K562 (cell line): ENCODE data around the gene UCN. TPM values are rescaled to one million over a fixed set of nuclear protein-coding genes. Genes with fewer than 3 reads are reported as not detected.

Experiments
- DMBX1 ChIP-seq: fragments of 250-450 bp; sonication (Bioruptor Pico); IDR thresholded peaks from 2 replicates; pipeline ENCODE4 v1.8.0; 2022; ENCODE audit warnings: inconsistent platforms, mild to moderate bottlenecking, moderate library complexity, borderline replicate concordance
- MBD2 ChIP-seq: sonication (generic); IDR thresholded peaks from 2 replicates; pipeline ENCODE4 v1.6.1; 2016; ENCODE audit warnings: low read depth, borderline replicate concordance
- MLLT1 ChIP-seq, 2 experiments: fragments of 450-650 bp; IDR thresholded peaks; 2 replicates each; pipeline ENCODE4 v1.6.1; 2016
- REST ChIP-seq, 2 experiments: fragments of 450-650 bp; formaldehyde crosslinking in 1 of 2; IDR thresholded peaks; 2 replicates each; pipeline versions ENCODE4 v1.4.0 to v1.6.1; 2014 to 2020; ENCODE audit warnings: mild to moderate bottlenecking in 2 of 2, borderline replicate concordance in 1 of 2, low read depth in 1 of 2
- ZNF592 ChIP-seq: fragments of 450-650 bp; IDR thresholded peaks from 2 replicates; pipeline ENCODE4 v1.6.1; 2017; ENCODE audit warnings: antibody characterized with exemption, mild to moderate bottlenecking
- polyA plus RNA-seq, 8 experiments: library from polyadenylated mRNA; depleted of rRNA in 4 of 8; stranded (reverse) in 5 of 8; unstranded in 3 of 8; fragments of >200 nt; fragmentation: Nextera tagmentation in 2 of 8; fragmentation: Illumina TruSeq in 1 of 8; extraction: Ambion mirVana in 2 of 8; extraction: Trizol in 1 of 8; gene quantifications; 2 replicates each; pipeline versions ENCODE4 v1.2.1 to v1.2.3, GENCODE V29; 2011 to 2014; ENCODE audit warnings: inconsistent platforms in 1 of 8, missing spikeins in 1 of 8
- total RNA-seq, 7 experiments: library from RNA; depleted of rRNA in 6 of 7; stranded (reverse); fragments of >200 nt in 6 of 7; fragmentation: Illumina TruSeq in 2 of 7; extraction: Trizol in 2 of 7; gene quantifications; 2 replicates each; pipeline versions ENCODE4 v1.2.1 to v1.2.3, GENCODE V29; 2011 to 2021; ENCODE audit warnings: low replicate concordance in 1 of 7

The UCN gene
- total and polyA plus RNA-seq, 9 of the 15 experiments (the other 6 are each of a cell fraction or from before 2014, with no cell fraction given): 0.10 to 2.7 (median 0.43) TPM

- TF ChIP-seq DMBX1 (CRISPR knock-in tag): no peak
- peak; percentile 72; the same call in 1 of the 2 replicates for TF ChIP-seq ZNF592
- TF ChIP-seq MLLT1 (IDR thresholded peaks at IDR 0.05): peak in 1 of 2 experiments; percentile 58; a peak in 1 of 4 replicates
- 0 out of 2 replicates have a peak, but pooled peaks have one; percentile 8 for TF ChIP-seq MBD2
- TF ChIP-seq REST (IDR thresholded peaks at IDR 0.05; ENCODE audit: borderline replicate concordance): 0 out of 2 replicates have a peak, but pooled peaks have one; percentile 8
- no peak for TF ChIP-seq REST (CRISPR knock-in tag; IDR thresholded peaks at IDR 0.05; ENCODE audit: low read depth)
Measured at GRCh38 chr2:27353762-27354596, 45.7 kb upstream of the UCN start (continued).
